HCT116 (cell line): ENCODE data around the gene PACS2.

ENCODE experiments used
- CBX3 ChIP-seq: IDR thresholded peaks from 2 replicates; pipeline ENCODE4 v1.6.1; 2012; ENCODE audit warnings: low read depth
- CTCF ChIP-seq, 3 experiments: fragments of 200-600 bp in 1 of 3; sonication (generic) in 1 of 3; IDR thresholded peaks in 2 of 3; conservative IDR thresholded peaks in 1 of 3; 2 replicates each; pipeline ENCODE4 v1.5.1; 2012 to 2017; ENCODE audit warnings: low read depth in 2 of 3, low read length in 2 of 3, antibody characterized with exemption in 1 of 3, borderline replicate concordance in 1 of 3, control low read depth in 1 of 3, mild to moderate bottlenecking in 1 of 3, mixed read lengths in 1 of 3, mixed run types in 1 of 3, moderate library complexity in 1 of 3; ENCODE audit not compliant: insufficient read depth in 1 of 3
- EZH2 ChIP-seq: fragments of 200-600 bp; sonication (generic); IDR thresholded peaks from 2 replicates; pipeline ENCODE4 v1.6.1; 2017; ENCODE audit warnings: antibody characterized with exemption, mixed run types
- EZH2phosphoT487 ChIP-seq: fragments of 200-600 bp; IDR thresholded peaks from 2 replicates; pipeline ENCODE4 v1.6.1; 2018; ENCODE audit warnings: antibody characterized with exemption, borderline replicate concordance
- MAX ChIP-seq: IDR thresholded peaks from 2 replicates; pipeline ENCODE4 v1.6.1; 2012
- POLR2A ChIP-seq: IDR thresholded peaks from 2 replicates; pipeline ENCODE4 v1.7.0; 2011; ENCODE audit warnings: borderline replicate concordance; ENCODE audit not compliant: insufficient read depth, insufficient read length; ENCODE audit errors: extremely low read depth
- POLR2AphosphoS5 ChIP-seq: IDR thresholded peaks from 2 replicates; pipeline ENCODE4 v1.6.1; 2011; ENCODE audit warnings: mild to moderate bottlenecking, low read depth, low read length, moderate library complexity
- SIN3A ChIP-seq: IDR thresholded peaks from 2 replicates; pipeline ENCODE4 v1.6.1; 2012; ENCODE audit warnings: low read depth
- SP1 ChIP-seq: IDR thresholded peaks from 2 replicates; pipeline ENCODE4 v1.6.1; 2012; ENCODE audit warnings: low read depth
- ZNF274 ChIP-seq: fragments of 200-500 bp; sonication (Bioruptor generic); IDR thresholded peaks from 2 replicates; pipeline ENCODE4 v1.6.1; 2014; ENCODE audit warnings: mild to moderate bottlenecking, low read depth, low read length, inconsistent platforms
- TF ChIP-seq, protein P1 (sequence below): IDR thresholded peaks from 2 replicates; pipeline ENCODE4 v1.6.1; 2012; ENCODE audit warnings: low read depth

DNA sequence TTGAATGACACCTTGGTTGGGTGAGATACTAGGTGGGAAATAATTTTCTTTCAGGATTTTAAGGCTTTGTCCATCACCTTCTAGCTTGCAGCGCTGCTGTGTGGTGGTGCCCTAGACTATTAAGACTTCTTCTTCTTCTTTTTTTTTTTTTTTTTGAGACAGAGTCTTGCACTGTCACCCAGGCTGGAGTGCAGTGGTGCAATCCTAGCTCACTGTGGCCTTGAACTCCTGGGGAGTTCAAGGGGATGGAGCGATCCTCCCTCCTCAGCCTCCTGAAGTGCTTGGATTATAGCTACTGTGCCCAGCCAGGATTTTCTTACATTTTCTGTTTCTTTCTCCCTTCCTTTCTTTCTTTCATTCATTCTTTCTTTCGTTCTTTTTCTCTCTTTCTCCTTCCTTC is 94.8 kb downstream of the PACS2 start:
- no peak for TF ChIP-seq SP1
- no peak for TF ChIP-seq POLR2A
- TF ChIP-seq CTCF (IDR thresholded peaks at IDR 0.05 in 2 of 3, conservative IDR thresholded peaks at IDR 0.05 in 1 of 3; ENCODE audit: borderline replicate concordance in 1 of 3, insufficient read depth in 1 of 3, low read depth in 2 of 3, low read length in 2 of 3) = no peak
- no peak for TF ChIP-seq ZNF274
- TF ChIP-seq CBX3 = no peak
- TF ChIP-seq, protein P1, sequence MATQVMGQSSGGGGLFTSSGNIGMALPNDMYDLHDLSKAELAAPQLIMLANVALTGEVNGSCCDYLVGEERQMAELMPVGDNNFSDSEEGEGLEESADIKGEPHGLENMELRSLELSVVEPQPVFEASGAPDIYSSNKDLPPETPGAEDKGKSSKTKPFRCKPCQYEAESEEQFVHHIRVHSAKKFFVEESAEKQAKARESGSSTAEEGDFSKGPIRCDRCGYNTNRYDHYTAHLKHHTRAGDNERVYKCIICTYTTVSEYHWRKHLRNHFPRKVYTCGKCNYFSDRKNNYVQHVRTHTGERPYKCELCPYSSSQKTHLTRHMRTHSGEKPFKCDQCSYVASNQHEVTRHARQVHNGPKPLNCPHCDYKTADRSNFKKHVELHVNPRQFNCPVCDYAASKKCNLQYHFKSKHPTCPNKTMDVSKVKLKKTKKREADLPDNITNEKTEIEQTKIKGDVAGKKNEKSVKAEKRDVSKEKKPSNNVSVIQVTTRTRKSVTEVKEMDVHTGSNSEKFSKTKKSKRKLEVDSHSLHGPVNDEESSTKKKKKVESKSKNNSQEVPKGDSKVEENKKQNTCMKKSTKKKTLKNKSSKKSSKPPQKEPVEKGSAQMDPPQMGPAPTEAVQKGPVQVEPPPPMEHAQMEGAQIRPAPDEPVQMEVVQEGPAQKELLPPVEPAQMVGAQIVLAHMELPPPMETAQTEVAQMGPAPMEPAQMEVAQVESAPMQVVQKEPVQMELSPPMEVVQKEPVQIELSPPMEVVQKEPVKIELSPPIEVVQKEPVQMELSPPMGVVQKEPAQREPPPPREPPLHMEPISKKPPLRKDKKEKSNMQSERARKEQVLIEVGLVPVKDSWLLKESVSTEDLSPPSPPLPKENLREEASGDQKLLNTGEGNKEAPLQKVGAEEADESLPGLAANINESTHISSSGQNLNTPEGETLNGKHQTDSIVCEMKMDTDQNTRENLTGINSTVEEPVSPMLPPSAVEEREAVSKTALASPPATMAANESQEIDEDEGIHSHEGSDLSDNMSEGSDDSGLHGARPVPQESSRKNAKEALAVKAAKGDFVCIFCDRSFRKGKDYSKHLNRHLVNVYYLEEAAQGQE = no peak
- no peak for TF ChIP-seq EZH2phosphoT487
- no peak for TF ChIP-seq EZH2
- no peak for TF ChIP-seq MAX
- no peak for TF ChIP-seq SIN3A
- no peak for TF ChIP-seq POLR2AphosphoS5
